GM12864 (cell line): ENCODE data around the gene SCUBE1.

ENCODE experiments used
- DNase-seq: peaks from one replicate; pipeline ENCODE4 v3.0.0-alpha.2; 2011; ENCODE audit warnings: low read depth
- H3K4me3 ChIP-seq: 2 replicates; pipeline ENCODE4 v1.5.1; 2011; ENCODE audit warnings: mild to moderate bottlenecking, low read depth, low read length, control low read depth
- TF ChIP-seq, protein P1 (sequence below): IDR thresholded peaks from 2 replicates; pipeline ENCODE4 v1.5.1; 2011; ENCODE audit warnings: low read depth, mild to moderate bottlenecking, moderate library complexity, low read length, control low read depth, inconsistent platforms; ENCODE audit errors: missing control alignments

SCUBE1 gene

DNA sequence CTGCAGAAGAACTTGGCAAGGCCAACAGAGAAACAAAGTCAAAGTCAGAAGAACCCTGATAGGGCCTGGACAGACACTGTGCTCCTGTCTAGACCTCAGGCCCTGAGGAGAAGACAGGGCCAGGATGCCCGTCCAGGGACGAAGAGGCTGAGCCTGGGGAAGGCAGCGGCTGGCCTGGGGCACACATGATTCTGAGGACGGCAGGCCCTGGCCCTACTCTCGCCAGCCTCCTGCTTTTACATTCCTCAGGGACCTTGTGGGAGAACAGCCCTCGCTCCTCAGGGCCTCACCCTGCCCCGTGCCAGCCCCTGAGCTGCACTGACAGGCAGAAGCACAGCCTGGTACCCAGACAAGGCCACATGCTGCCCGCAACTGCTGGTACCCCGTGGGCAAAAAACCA lies 112.6 kb downstream of the SCUBE1 start:
- no peak for DNase-seq
- H3K4me3 ChIP-seq: no peak overlapping the region
- TF ChIP-seq, protein P1, sequence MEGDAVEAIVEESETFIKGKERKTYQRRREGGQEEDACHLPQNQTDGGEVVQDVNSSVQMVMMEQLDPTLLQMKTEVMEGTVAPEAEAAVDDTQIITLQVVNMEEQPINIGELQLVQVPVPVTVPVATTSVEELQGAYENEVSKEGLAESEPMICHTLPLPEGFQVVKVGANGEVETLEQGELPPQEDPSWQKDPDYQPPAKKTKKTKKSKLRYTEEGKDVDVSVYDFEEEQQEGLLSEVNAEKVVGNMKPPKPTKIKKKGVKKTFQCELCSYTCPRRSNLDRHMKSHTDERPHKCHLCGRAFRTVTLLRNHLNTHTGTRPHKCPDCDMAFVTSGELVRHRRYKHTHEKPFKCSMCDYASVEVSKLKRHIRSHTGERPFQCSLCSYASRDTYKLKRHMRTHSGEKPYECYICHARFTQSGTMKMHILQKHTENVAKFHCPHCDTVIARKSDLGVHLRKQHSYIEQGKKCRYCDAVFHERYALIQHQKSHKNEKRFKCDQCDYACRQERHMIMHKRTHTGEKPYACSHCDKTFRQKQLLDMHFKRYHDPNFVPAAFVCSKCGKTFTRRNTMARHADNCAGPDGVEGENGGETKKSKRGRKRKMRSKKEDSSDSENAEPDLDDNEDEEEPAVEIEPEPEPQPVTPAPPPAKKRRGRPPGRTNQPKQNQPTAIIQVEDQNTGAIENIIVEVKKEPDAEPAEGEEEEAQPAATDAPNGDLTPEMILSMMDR: no peak

DNA sequence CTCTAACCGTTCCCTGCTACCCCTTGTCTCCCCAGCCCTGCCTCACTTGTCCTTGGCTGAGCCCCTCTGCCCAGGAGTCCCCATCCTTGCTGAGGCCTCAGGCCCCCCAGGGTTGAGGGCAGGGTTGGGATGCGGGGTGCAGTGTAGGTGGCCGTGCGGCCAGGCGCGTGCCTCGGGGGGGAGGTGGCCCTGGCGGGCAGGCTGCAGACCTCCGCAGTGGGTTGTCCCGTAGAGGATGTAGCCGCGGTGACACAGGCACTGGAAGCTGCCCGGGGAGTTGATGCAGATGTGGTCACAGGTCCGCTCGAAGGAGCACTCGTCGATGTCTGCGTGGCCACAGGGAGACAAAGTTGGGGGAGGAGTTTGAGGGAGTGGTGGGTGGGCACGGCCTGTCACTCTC lies 114.3 kb downstream of the SCUBE1 start:
- H3K4me3 ChIP-seq: no peak overlapping the region
- DNase-seq: no peak
- TF ChIP-seq, protein P1: no peak

DNA sequence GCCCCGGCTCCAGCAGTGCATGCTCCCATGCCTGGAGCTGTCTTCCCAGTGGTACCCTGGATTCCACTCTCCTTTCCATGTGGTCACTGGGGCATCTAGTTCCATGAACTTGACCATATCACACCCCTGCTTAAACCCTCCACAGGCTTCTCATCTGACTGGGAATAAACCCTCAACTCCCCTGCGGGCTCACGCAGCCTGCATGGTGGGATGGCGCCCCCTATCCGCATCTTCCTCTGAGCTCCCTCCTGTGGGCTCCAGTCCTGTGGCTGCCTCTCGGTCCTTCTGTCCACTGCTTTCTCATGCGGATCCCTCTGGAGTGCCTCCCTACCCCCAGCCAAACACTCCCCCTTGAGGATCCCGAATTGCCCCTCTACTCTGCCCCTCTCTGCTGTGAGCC lies 114.8 kb downstream of the SCUBE1 start:
- no peak for DNase-seq
- no peak overlapping the region for H3K4me3 ChIP-seq
- TF ChIP-seq, protein P1: peak; percentile 29

DNA sequence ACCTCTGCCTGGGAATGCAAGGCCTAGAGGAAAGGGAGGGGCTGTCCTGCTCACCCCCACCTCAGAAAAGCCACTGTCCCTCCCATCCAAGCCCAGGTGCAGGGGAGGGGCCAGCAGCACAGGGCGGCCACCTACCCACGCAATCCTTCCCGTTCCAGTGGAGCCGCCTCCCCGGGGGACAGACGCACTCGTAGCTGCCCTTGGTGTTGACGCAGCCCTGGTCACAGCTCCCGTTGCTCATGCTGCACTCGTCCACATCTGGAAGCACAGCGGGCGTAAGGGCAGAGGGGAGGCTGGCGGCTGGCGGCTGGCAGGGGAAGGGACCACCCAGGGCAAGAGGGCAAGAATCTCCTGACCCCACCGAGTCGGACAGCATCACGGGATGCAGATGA lies 115.9 kb downstream of the SCUBE1 start:
- no peak for DNase-seq
- TF ChIP-seq, protein P1: no peak
- no peak overlapping the region for H3K4me3 ChIP-seq

DNA sequence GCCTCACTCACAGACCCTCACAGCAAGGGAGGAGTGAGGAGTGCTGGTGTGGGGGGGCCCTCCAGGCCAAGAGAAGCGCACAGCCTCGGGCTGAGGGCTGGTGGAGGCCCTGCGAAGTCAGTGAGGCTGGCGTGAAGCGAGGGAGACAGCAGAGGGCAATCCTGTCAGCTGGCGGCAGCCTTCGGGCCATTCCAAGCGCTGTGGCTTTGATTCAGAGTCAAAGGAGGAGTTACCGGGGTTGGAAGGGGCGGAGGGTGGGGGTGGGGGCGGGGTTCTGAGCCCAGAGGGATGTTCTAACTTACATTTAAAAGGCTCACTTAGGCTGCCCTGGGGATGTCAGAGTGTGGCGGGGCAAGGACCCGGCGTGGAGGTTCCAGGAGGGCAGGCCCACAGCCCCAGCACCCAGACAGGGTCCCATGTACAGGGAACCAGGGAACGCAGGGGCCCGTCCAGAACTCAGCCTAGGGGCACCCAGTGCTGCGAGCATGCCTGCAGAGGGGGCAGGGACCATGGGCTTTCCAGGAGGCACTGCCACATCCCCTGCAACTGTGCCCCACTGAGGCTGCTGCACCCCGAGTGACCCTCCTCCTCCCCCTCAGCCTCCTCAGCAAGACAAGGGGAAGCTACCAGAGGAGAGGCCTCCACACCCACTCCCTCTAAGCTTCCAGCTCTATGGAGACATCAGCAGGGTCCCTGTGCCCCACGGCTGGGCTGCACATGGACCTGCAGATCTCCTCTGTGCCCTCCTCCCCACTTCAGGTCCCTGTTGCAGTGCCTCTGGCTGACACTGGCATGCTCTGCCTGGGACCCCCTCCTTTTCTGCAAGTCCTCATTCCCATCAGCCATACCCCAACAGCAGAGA lies 116.6 kb downstream of the SCUBE1 start:
- TF ChIP-seq, protein P1: no peak
- no peak for DNase-seq
- H3K4me3 ChIP-seq: no peak overlapping the region

DNA sequence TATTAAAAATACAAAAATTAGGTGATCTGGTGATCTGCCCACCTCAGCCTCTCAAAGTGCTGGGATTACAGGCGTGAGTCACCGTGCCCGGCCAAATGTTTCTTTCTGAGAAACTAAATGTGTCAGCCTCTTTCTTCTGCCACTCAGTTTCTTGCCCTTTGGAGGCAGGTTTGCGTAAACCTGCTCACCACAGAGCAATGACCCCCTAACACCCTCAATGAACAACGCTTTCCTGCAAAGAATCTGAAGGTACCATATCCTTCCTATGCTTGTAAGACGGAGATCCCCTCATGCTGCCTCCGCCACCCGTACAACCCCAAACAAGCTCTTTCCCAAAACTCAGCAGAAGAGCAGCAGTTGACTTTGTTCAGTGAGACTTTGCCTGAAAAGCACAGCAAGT lies 117.6 kb downstream of the SCUBE1 start:
- no peak for DNase-seq
- H3K4me3 ChIP-seq: no peak overlapping the region
- TF ChIP-seq, protein P1: no peak

DNA sequence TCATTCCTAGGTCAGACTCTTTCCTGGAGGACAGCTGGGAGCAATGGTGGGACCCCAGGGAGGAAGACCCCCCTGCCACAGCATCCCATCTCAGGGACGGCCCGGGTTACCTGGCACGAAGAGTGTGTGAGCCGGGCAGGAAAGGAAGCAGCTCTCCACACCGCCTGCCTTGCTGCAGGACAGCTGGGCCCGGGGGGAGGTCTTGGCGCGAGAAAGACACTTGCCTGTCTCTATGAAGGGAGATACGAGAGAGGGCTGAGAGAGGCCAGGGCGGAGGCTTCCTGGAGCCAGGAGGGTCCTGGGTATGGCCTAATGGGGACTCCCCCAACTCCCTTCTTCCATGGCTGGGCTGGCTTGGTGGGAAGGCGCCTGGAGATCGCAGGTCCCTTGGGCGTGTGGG lies 120.2 kb downstream of the SCUBE1 start:
- no peak overlapping the region for H3K4me3 ChIP-seq
- DNase-seq: no peak
- TF ChIP-seq, protein P1: no peak
